ENCODE measurements around the gene SEMA3G.

DNA sequence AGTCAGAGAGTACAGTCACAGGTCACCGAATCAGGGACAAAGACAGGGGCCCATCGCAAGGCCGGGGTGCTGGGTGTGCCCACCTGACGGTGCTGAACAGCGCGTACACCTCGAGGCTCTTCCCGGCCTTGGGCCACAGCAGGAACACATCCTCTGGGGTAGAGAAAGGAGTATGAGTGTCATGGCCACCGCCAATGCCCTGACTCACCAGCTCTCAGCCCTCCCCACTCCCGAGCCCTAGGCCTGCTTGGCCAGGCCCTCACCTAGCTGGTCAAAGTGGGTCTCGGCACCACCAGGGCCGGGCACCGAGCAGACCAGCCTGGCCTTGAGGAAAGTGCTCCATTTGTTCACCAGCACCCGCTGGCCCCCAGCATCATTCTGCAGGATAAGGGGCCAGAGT, 4.2 kb downstream of the SEMA3G start:
- TF ChIP-seq CTCF (conservative IDR thresholded peaks at IDR 0.05; ENCODE audit: low read length) (no peak), EZH2phosphoT487 (IDR thresholded peaks at IDR 0.05; ENCODE audit: borderline replicate concordance) (no peak)

Measured in Loucy (cell line).